Aorta (tissue), 5 donors: ENCODE data around the gene INPP5E. TPM values are rescaled to one million over a fixed set of nuclear protein-coding genes. Genes with fewer than 3 reads are reported as not detected.
A peak's percentile ranks its signal among the peaks of the same experiment; 100 is the strongest.

ENCODE experiments used
- ATAC-seq: fragments of 200-7000 bp; cut with Tn5 transposase; one replicate; pipeline ENCODE4 v1.9.1; 2022; ENCODE audit warnings: moderate library complexity; ENCODE audit not compliant: low FRiP score
- DNase-seq, 2 donors: peaks; one replicate each; pipeline ENCODE4 v3.0.0-alpha.2; 2020
- H3K27ac ChIP-seq, 2 donors: one replicate each; pipeline ENCODE4 v1.5.1; 2013; ENCODE audit warnings: low read length in 2 of 2, mild to moderate bottlenecking in 2 of 2, moderate library complexity in 2 of 2, control low read depth in 1 of 2, inconsistent platforms in 1 of 2, low read depth in 1 of 2
- H3K27me3 ChIP-seq, 2 donors: one replicate each; pipeline ENCODE4 v1.6.1; 2013; ENCODE audit warnings: control low read depth in 1 of 2, low read length in 1 of 2, mild to moderate bottlenecking in 1 of 2, moderate library complexity in 1 of 2; ENCODE audit not compliant: insufficient read depth in 2 of 2, control insufficient read depth in 1 of 2
- H3K36me3 ChIP-seq, 2 donors: one replicate each; pipeline ENCODE4 v1.6.1; 2013; ENCODE audit warnings: control low read depth in 1 of 2, low read length in 1 of 2, mild to moderate bottlenecking in 1 of 2; ENCODE audit not compliant: insufficient read depth in 2 of 2, control insufficient read depth in 1 of 2
- H3K4me1 ChIP-seq, 2 donors: one replicate each; pipeline ENCODE4 v1.6.1; 2013; ENCODE audit warnings: low read length in 2 of 2, control low read depth in 1 of 2, mild to moderate bottlenecking in 1 of 2, moderate library complexity in 1 of 2; ENCODE audit not compliant: insufficient read depth in 2 of 2, control insufficient read depth in 1 of 2
- H3K4me3 ChIP-seq, 2 donors: one replicate each; pipeline ENCODE4 v1.5.1; 2013; ENCODE audit warnings: low read length in 2 of 2, control low read depth in 1 of 2, mild to moderate bottlenecking in 1 of 2
- H3K9me3 ChIP-seq: one replicate; pipeline ENCODE4 v1.6.1; 2013; ENCODE audit warnings: mild to moderate bottlenecking, low read length; ENCODE audit not compliant: control insufficient read depth
- WGBS, 2 donors: extraction: QIAGEN DNeasy Blood & Tissue Kit; methylation state at CpG; one replicate each; pipeline ENCODE4 v1.1.7; 2013; 5-methylcytosine and 5-hydroxymethylcytosine counted together
- intact Hi-C, 2 donors: fragments of 100-400 bp; cut with DNase I; formaldehyde crosslinking; loops; one replicate each; pipeline versions ENCODE4 v1.14.2 to v1.15.0; 2022
- long read RNA-seq, 2 donors: library from polyadenylated mRNA; unstranded; transcript quantifications; one replicate each; pipeline ENCODE4 v2.0.0, GENCODE V29; 2020 to 2021
- polyA plus RNA-seq, 2 donors: library from polyadenylated mRNA; stranded (reverse); fragments of 200-250 nt; gene quantifications; one replicate each; pipeline ENCODE4 v1.2.3, GENCODE V29; 2013
- total RNA-seq, 2 donors: library from RNA; stranded (reverse); fragmentation: NEBNext Ultra II Directional; extraction: Animal tissue kit (Norgen Biotek cat#: 25700); gene quantifications; one replicate each; pipeline ENCODE4 v1.2.1, GENCODE V29; 2021
- donor health status: healthy with polysubstance abuse.
- donor health status: Bipolar disorder and iron deficiency.
- donor health status: DM: no; HTN: no; CAD: no.
- donor health status: DM: no; HTN: no; CAD: no.
- donor health status: DM: yes; HTN: yes; CAD: no.

INPP5E gene, protein sequence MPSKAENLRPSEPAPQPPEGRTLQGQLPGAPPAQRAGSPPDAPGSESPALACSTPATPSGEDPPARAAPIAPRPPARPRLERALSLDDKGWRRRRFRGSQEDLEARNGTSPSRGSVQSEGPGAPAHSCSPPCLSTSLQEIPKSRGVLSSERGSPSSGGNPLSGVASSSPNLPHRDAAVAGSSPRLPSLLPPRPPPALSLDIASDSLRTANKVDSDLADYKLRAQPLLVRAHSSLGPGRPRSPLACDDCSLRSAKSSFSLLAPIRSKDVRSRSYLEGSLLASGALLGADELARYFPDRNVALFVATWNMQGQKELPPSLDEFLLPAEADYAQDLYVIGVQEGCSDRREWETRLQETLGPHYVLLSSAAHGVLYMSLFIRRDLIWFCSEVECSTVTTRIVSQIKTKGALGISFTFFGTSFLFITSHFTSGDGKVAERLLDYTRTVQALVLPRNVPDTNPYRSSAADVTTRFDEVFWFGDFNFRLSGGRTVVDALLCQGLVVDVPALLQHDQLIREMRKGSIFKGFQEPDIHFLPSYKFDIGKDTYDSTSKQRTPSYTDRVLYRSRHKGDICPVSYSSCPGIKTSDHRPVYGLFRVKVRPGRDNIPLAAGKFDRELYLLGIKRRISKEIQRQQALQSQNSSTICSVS
- 10 to 100 TPM in 1 of 2 donors, 1 to 10 TPM in 1; 8.6 to 14.9 TPM for total RNA-seq
- polyA plus RNA-seq = 10 to 100 TPM in 1 of 2 donors, 1 to 10 TPM in 1; 2.8 to 15.6 TPM
- long read RNA-seq, donor 1, full-length matches to known transcripts = 4 of 28 reads
- long read RNA-seq, donor 1, partial matches to known transcripts = 18 of 28 reads
- long read RNA-seq, donor 1, other reads (novel, unspliced or antisense) = 6 of 28 reads
- long read RNA-seq, donor 2, partial matches to known transcripts = 2 of 15 reads
- long read RNA-seq, donor 2, other reads (novel, unspliced or antisense) = 11 of 15 reads

DNA sequence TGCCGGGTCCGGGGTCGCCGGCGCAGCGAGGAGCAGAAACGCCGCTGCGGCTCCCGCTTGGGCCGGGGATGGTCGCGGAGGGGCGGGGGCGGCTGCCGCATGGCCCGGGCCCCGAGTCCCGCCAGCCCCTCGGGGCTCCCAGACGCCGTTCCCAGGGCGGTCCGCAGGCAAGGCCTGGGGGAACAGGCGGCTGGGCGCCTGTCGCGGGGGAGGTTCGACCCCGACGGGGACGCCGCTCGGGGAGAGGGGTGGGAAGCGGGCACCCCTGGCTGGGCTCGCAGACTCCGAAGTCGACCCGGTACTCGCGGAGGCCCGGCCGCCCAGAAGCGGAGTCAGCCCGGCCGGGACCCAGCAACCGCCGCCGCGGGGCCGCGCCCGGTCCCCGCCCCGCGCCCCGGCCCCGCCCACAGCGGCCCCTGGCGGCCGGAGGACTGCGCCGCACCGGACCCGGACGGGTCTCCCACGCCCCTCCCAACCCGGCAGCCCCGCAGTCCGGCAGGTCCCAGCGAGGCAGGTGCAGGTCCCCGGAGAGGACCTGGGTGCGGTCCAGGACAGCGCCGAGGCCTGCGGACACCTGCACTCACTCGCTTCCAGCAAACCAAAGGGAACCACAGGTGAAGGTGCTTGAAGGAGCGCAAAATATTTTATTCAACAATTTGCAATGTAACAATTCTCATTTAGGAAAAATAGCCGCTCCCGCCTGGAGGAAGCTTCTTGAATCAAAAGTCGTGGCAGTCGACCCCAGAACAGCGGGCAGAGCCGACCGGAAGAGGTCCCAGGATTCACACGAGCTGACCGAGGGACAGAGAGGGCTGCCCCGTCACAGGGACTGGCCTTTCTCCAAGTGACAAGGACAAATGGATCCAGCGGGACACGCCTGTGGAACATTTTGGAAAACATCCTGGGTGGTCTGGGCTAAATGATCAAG is at the start of gene INPP5E:
INPP5E (minus strand) TSS at position 365 of the 928 bp plus-strand sequence. CDS start 426 bp downstream, outside the sequence.
- peak; percentile 91 for ATAC-seq
- peak; percentile 77 to 92 for DNase-seq
- no peak within 1 kb of the TSS for H3K27ac ChIP-seq
- peaks cover 0 to 4% of the 10 kb centered on the region in 2 donors for H3K36me3 ChIP-seq
- peak within 1 kb of the TSS; percentile 83 to 93 for H3K4me3 ChIP-seq
- H3K4me1 ChIP-seq = no peaks in the 10 kb centered on the region
- intact Hi-C loops = no loop called here
- H3K9me3 ChIP-seq = no peaks in the 10 kb centered on the region
- H3K27me3 ChIP-seq = no peaks in the 10 kb centered on the region
- WGBS, 2 donors = 5 to 6% methylated on average over 79 to 90 of the region's 90 CpGs

DNA sequence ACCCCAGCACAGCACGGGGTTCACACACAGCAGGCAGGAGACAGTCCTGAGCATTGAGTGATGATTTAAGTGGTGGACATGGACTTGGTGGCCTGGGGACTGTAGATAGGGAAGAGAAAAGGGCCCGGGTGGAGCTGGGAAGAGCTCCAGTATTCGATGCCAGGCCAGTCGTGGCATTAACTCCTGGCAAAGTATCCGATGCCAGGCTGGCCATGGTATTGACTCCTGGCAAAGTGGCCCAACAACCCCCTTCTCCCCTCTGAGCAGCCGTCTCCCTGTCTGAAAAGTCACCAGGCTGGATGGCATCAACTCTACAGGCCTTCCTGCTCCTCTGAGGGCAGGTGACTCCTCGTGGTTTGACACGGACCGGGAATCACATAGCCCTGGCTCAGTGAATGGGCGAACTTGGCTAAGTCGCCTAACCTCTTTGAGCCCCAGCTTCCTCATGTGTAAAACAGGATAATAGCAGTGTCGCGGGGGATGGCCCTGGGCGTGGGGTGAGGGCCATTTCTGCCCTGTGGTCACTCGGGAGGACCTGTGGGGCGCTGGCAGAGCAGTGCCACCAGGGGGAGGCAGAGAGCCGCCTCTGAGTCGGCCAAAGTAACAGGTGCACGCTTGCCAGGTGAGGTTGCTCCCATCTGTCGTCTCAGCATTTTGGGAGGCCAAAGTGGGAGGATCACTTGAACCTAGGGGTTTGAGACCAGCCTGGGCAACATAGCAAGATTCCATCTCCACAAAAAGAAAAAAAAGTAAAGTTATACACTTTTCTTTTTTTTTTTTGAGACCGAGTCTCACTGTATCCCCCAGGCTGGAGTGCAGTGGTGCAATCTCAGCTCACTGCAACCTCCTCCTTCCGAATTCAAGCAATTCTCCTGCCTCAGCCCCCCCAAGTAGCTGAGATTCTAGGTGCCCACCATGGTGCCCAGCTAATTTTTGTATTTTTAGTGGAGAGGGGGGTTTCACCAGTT is 48.9 kb upstream of the INPP5E start:
- WGBS, 2 donors = 11 to 12% methylated on average over 22 of the region's 22 CpGs

DNA sequence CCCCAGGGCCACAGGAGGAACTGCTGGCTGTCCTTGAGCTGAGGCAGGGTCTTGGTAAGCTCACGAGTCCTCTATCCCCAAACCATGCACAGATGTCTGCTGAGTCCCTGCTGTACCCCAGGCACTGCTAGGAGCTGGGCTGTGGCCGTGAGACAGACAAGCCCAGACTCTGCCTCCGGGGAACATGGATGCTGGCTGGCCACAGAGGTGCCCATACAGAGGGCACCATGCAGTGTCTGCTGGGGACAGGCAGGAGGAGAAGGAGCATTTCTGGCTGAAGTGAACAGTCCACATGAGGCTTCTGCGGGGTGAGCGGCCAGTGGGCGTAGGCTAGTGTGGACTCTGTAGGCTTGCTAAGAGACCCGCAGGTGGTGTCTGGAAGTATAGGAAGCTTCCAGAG is 48.0 kb upstream of the INPP5E start:
- no peaks in the 10 kb centered on the region for H3K36me3 ChIP-seq
- no peak overlapping the region for H3K27ac ChIP-seq
- 69 to 78% methylated on average over 7 of the region's 7 CpGs for WGBS, 2 donors
- DNase-seq = no peak
- no peak for ATAC-seq
- H3K27me3 ChIP-seq = no peaks in the 10 kb centered on the region
- no peaks in the 10 kb centered on the region for H3K4me1 ChIP-seq
- H3K9me3 ChIP-seq = no peaks in the 10 kb centered on the region
- intact Hi-C loops = loop anchor here in 1 of 2 donors (1.0 to 2.0 kb wide), 2 partner anchors 37 to 143 kb away; no protein-coding TSS in a partner anchor
- H3K4me3 ChIP-seq = no peak overlapping the region

More for the DNA sequence above, 48.9 kb upstream of the INPP5E start:
- H3K4me3 ChIP-seq = no peak overlapping the region
- peak; percentile 75 to 92 for DNase-seq
- ATAC-seq = peak; percentile 64
- H3K27me3 ChIP-seq = no peaks in the 10 kb centered on the region
- no peaks in the 10 kb centered on the region for H3K4me1 ChIP-seq
- intact Hi-C loops = loop anchor here in 1 of 2 donors (1.0 to 2.0 kb wide), 2 partner anchors 36 to 142 kb away; no protein-coding TSS in a partner anchor
- no peaks in the 10 kb centered on the region for H3K9me3 ChIP-seq
- H3K27ac ChIP-seq = no peak overlapping the region
- no peaks in the 10 kb centered on the region for H3K36me3 ChIP-seq

DNA sequence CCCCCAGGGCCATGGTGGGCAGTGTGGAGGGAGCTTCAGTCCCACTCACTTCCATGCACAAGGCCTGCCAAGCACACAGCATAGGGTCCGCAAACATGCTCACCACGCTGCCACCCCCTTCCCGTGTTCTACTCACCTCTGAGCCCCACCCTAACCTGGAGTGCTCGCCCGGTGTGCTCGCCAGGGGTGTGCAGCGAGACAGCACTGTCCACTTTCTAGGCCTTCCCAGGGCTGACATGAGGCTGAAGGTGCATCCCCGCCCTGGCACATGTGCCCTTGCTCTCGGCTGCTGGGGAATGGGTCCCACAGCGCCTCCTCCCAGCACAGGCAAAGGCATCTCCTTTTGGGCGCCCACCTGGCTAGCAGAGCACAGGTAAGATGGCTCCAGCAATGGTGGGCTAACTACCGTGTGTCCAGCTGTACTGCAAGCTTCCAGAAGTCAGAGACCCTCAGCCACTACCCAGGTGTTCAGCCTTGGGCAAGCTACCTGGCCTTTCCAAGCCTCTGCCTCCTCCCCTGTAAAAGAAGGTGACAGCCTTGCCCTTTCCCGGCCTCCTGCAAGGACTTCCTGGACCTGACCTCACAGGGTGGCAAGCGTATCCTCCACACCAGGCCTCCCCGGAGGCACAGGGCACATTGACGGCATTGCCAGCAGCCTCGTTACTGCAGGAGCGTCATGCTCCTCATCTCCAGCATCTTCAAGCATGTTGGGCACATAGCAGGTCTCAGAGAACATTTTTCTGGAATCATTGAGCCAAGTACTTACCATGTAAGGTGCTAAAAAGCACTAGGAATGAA is 47.4 kb upstream of the INPP5E start:
- Histone ChIP-seq H3K9me3 (no peaks in the 10 kb centered on the region), H3K4me1 (no peaks in the 10 kb centered on the region), H3K4me3 (no peak overlapping the region), H3K36me3 (no peaks in the 10 kb centered on the region), H3K27me3 (no peaks in the 10 kb centered on the region), H3K27ac (no peak overlapping the region)
- intact Hi-C loops = no loop called here
- ATAC-seq (no peak), DNase-seq (no peak)
- WGBS, 2 donors = 87 to 90% methylated on average over 18 of the region's 18 CpGs

DNA sequence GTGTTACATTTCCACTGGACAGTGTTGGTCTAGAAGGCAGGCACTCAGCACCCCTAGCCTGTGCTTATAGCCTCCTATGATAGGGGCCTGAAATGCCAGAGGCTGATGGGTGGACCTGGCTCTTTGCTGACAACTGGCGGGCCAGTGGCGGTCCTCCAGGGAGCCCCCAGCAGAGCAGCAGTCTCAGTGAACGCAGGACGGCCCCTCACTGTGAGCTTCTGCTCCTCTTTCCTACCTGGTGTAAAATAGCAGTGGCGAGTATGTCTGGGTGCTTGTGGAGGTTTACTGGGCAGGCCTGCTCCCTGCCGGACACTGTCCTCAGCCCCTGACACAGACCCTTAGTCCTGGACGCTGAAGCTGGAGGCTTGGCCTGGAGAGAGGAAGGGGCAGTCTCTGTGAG is 46.5 kb upstream of the INPP5E start:
- H3K27me3 ChIP-seq = no peaks in the 10 kb centered on the region
- WGBS, 2 donors = 95 to 96% methylated on average over 7 of the region's 7 CpGs
- DNase-seq (no peak), ATAC-seq (no peak)
- H3K9me3 ChIP-seq = no peaks in the 10 kb centered on the region
- no peaks in the 10 kb centered on the region for H3K4me1 ChIP-seq
- H3K4me3 ChIP-seq = no peak overlapping the region
- H3K36me3 ChIP-seq = no peaks in the 10 kb centered on the region
- intact Hi-C loops = no loop called here
- no peak overlapping the region for H3K27ac ChIP-seq

DNA sequence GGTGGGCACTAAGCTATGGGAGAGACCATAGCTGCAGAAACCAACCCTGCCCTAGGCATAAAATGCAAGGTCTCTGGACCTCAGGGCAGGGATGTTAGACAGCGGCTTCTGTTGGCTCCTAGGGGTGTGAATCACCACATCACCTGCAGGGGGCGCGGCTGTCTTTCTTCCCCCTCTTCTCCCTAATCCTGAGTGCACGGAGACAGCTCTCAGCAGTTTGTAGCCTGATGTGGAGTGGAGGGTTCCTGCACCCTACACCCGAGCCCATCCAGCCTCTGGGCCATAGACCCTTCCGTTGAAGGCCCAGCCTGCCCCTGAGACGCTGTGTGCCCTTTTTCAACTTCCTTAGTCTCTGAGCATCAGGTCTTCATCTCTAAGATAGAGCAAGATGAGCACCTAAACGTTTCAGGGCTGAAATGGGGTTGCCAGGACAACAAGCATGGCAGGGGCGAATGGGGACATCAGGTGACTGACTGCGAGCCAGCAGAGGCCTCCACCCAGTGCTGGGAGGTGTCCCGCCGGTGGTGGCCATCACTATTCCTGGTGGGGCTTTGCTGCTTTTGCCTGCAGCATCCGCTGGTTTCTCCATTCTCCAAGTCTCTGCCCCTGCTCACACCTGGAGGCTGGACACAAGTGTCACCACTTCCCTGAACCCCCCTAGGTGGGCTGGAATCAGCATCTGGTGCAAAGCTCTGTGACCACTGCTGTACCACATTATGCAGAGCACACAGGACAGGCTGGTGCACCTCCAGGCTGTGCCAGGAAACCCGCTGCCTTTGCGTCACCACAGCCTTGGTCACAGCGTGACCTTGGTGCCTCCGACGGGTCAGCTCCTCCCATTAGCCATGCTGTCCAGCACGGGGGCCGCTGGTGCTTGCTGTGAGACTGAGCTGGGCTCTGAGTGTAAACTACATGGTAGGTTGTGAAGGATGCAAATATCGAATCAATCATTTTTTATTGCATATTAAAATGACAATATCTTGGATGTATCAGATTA is 45.7 kb upstream of the INPP5E start:
- H3K27me3 ChIP-seq = no peaks in the 10 kb centered on the region
- DNase-seq (peak; percentile 89 to 94), ATAC-seq (peak; percentile 49)
- H3K9me3 ChIP-seq = no peaks in the 10 kb centered on the region
- no peak overlapping the region for H3K27ac ChIP-seq
- no peaks in the 10 kb centered on the region for H3K4me1 ChIP-seq
- WGBS, 2 donors = 54 to 56% methylated on average over 21 of the region's 21 CpGs
- intact Hi-C loops = loop anchor here in 1 of 2 donors (1.0 kb wide), 1 partner anchor 145 kb away; no protein-coding TSS in a partner anchor
- no peak overlapping the region for H3K4me3 ChIP-seq
- no peaks in the 10 kb centered on the region for H3K36me3 ChIP-seq
